ENCODE data around the gene RPS6KA6.

DNA sequence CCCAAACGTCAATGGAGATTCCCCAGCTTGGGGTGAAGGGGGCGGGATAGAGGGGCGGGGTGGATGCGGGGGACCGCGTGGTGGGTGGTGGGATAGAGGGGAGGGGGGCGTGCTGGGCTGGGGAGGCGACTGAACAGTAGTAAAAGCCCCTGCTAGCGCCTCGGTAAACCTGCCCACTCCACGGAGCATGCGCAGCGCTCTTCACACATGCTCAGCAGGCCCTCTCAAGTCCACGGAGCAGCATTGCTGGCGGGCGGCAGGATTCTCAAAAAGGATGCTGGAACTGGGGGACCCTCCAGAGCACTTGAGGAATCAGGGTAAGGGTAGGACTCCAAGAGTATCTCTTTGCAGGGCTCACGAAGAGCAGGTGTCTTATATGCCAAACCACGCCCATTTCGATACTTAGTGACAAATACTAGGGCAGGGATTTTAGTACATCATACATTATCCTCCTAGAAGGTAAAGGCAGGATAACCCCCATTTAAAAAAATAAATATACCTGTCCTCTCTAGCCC is 378 bp upstream of the RPS6KA6 start:
- TF ChIP-seq, protein P1, sequence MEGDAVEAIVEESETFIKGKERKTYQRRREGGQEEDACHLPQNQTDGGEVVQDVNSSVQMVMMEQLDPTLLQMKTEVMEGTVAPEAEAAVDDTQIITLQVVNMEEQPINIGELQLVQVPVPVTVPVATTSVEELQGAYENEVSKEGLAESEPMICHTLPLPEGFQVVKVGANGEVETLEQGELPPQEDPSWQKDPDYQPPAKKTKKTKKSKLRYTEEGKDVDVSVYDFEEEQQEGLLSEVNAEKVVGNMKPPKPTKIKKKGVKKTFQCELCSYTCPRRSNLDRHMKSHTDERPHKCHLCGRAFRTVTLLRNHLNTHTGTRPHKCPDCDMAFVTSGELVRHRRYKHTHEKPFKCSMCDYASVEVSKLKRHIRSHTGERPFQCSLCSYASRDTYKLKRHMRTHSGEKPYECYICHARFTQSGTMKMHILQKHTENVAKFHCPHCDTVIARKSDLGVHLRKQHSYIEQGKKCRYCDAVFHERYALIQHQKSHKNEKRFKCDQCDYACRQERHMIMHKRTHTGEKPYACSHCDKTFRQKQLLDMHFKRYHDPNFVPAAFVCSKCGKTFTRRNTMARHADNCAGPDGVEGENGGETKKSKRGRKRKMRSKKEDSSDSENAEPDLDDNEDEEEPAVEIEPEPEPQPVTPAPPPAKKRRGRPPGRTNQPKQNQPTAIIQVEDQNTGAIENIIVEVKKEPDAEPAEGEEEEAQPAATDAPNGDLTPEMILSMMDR (optimal IDR thresholded peaks at IDR 0.05 in 1 of 3, IDR thresholded peaks at IDR 0.05 in 1 of 3, conservative IDR thresholded peaks at IDR 0.05 in 1 of 3; ENCODE audit: extremely low read depth in 1 of 3, insufficient read depth in 2 of 3, low read length in 3 of 3) = no peak
- no peak for TF ChIP-seq EZH2 (IDR thresholded peaks at IDR 0.05; ENCODE audit: low read length)

All from keratinocyte (primary cell).